AG04450 (cell line): ENCODE data around the gene CRACR2A. TPM values are rescaled to one million over a fixed set of nuclear protein-coding genes. Genes with fewer than 3 reads are reported as not detected.

ENCODE experiments used
- CTCF ChIA-PET: fragments of 300-600, 350-600 bp; formaldehyde crosslinking; extraction: SDS; loops from one replicate; lab custom pipeline; 2022; ENCODE audit warnings: antibody characterized with exemption, inconsistent platforms; lab: Charles Lee
- POLR2A ChIA-PET: fragments of 350-600 bp; formaldehyde crosslinking; extraction: SDS; loops from one replicate; lab custom pipeline; 2021; ENCODE audit warnings: antibody characterized with exemption, inconsistent platforms; lab: Yijun Ruan, JAX
- DNase-seq: peaks from one replicate; pipeline ENCODE4 v3.0.0-alpha.2; 2011; ENCODE audit warnings: low read depth, low spot score
- H3K27ac ChIP-seq: one replicate; pipeline ENCODE4 v1.5.1; 2012; ENCODE audit warnings: low read depth, low read length, control low read depth
- H3K27me3 ChIP-seq: one replicate; pipeline ENCODE4 v1.6.0; 2012; ENCODE audit warnings: low read length; ENCODE audit not compliant: control insufficient read depth, insufficient read depth
- H3K4me3 ChIP-seq: 2 replicates; pipeline ENCODE4 v1.5.1; 2011; ENCODE audit warnings: mild to moderate bottlenecking, low read depth, low read length, control low read depth
- H3K9me3 ChIP-seq: 2 replicates; pipeline ENCODE4 v1.5.1; 2012; ENCODE audit warnings: low read length; ENCODE audit not compliant: control insufficient read depth, insufficient read depth
- CTCF ChIP-seq: IDR thresholded peaks from 2 replicates; pipeline ENCODE4 v1.5.1; 2011; ENCODE audit warnings: low read depth, low read length, control low read depth, inconsistent platforms
- polyA plus RNA-seq: library from polyadenylated mRNA; depleted of rRNA; stranded (reverse); fragments of >200 nt; gene quantifications from 2 replicates; pipeline ENCODE4 v1.2.3, GENCODE V29; 2011

CRACR2A gene
- polyA plus RNA-seq, 1 experiment: 1.1 TPM

GRCh38 chr12:3603576-3603975, 149.3 kb downstream of the CRACR2A start:
- Histone ChIP-seq H3K27me3 (peaks cover 15% of the 10 kb centered on the region), H3K27ac (no peak overlapping the region), H3K9me3 (no peaks in the 10 kb centered on the region), H3K4me3 (no peak overlapping the region)
- ChIA-PET POLR2A (no interaction called here), CTCF (no interaction called here)
- no peak for TF ChIP-seq CTCF
- DNase-seq: no peak

DNA sequence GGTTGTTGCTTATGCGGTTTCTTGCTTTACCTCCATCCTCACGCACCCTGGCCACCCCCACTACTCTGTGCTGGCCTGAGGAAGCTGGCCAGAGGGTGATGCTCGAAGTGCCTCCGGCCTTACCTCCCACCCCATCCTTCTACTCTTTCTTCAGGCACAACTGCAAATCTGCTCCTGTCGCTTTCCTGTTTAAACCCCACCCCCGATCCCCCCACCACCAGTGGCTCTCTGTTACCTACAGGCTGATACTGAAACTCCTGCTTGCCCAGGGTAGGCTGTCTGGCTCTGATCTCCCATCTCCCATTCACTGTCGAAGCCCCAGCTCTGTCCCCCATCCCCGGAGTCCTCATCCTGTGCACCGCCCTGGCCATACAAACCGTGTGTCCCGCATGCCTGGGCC, 150.4 kb downstream of the CRACR2A start:
- no peaks in the 10 kb centered on the region for H3K9me3 ChIP-seq
- TF ChIP-seq CTCF: no peak
- H3K4me3 ChIP-seq: no peak overlapping the region
- H3K27me3 ChIP-seq: peaks cover 13% of the 10 kb centered on the region
- DNase-seq: no peak
- POLR2A ChIA-PET: no interaction called here
- CTCF ChIA-PET: no interaction called here
- H3K27ac ChIP-seq: no peak overlapping the region

DNA sequence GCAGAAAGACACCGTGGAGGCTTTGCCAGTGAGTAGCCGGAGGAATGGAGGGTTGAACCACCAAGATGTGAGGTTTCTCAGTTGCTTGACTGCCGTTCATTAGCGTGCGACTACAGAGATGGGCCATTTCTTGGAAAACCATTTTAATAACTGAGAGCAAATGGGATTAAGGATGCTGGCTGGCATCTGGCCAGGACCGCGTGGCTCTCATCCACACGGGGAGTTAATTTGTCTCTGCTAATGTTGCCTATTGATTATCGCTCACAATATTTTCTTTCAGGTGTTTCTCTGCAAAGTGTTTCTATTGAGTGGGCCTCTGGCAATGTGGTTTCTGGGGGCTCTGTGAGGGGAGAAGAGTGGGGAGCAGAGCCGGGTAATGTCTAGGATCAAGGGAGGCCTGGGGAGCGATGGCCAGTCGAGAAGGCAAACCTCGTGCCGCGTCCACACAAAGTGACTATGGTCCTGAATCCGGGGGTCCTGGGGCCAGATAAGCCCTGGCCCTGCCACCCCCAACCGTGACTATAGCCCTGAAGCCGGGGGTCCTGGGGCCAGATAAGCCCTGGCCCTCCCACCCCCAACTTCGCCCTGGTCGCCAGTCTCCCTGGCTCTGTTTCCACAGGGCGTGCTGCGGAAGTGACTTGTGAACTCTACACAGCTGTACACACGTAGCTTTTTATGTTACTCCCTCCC, 151.3 kb downstream of the CRACR2A start:
- Histone ChIP-seq H3K27ac (no peak overlapping the region), H3K9me3 (no peaks in the 10 kb centered on the region), H3K27me3 (peaks cover 13% of the 10 kb centered on the region), H3K4me3 (no peak overlapping the region)
- POLR2A ChIA-PET: no interaction called here
- CTCF ChIA-PET: no interaction called here
- TF ChIP-seq CTCF: no peak
- DNase-seq: no peak

GRCh38 chr12:3600951-3601350, 152.0 kb downstream of the CRACR2A start:
- DNase-seq: no peak
- CTCF ChIA-PET: no interaction called here
- Histone ChIP-seq H3K9me3 (no peaks in the 10 kb centered on the region), H3K27me3 (peaks cover 11% of the 10 kb centered on the region), H3K4me3 (no peak overlapping the region), H3K27ac (no peak overlapping the region)
- POLR2A ChIA-PET: no interaction called here
- no peak for TF ChIP-seq CTCF

DNA sequence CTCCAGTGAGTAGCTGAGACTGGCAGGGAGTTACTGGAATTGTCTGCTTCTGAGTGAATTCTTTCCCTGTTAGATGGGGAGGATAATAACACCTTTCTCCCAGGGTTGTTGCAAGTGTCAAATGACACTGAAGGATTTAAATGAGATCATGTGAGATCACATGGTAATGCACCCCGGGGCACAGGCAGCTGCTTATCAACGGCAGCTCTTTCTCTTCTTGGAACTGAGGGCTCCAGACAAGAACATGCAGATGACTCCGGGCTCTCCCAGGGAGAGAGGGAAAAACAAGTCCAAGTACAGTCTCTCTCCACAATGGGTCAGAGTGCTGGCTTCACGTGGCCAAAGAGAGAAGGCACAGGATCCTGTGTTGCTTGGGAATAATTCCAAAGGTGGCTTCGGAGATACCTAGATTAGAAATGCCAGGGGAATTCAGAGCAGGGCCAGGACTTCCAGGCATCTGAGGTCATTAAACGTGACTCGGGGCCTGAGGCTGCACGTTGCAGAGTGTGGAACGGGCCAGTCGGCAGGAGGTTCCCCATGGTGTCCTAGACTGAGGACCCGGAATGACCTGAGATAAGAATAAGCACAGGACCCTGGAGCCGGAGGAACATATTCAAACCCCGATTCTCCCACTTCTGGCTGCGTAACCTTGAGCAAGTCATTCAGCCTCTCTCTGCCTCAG, 152.7 kb downstream of the CRACR2A start:
- TF ChIP-seq CTCF: no peak
- Histone ChIP-seq H3K27ac (no peak overlapping the region), H3K4me3 (no peak overlapping the region), H3K27me3 (peaks cover 7% of the 10 kb centered on the region), H3K9me3 (no peaks in the 10 kb centered on the region)
- no peak for DNase-seq
- POLR2A ChIA-PET: no interaction called here
- CTCF ChIA-PET: no interaction called here
